AG04450 (cell line): ENCODE results near the gene TTLL13. TPM values are rescaled to one million over a fixed set of nuclear protein-coding genes. Genes with fewer than 3 reads are reported as not detected.
A peak's percentile ranks its signal among the peaks of the same experiment; 100 is the strongest.

ENCODE experiments used
- CTCF ChIA-PET: fragments of 300-600, 350-600 bp; formaldehyde crosslinking; extraction: SDS; loops from one replicate; lab custom pipeline; 2022; ENCODE audit warnings: antibody characterized with exemption, inconsistent platforms; lab: Charles Lee
- POLR2A ChIA-PET: fragments of 350-600 bp; formaldehyde crosslinking; extraction: SDS; loops from one replicate; lab custom pipeline; 2021; ENCODE audit warnings: antibody characterized with exemption, inconsistent platforms; lab: Yijun Ruan, JAX
- DNase-seq: peaks from one replicate; pipeline ENCODE4 v3.0.0-alpha.2; 2011; ENCODE audit warnings: low read depth, low spot score
- H3K27ac ChIP-seq: one replicate; pipeline ENCODE4 v1.5.1; 2012; ENCODE audit warnings: low read depth, low read length, control low read depth
- H3K27me3 ChIP-seq: one replicate; pipeline ENCODE4 v1.6.0; 2012; ENCODE audit warnings: low read length; ENCODE audit not compliant: control insufficient read depth, insufficient read depth
- H3K4me3 ChIP-seq: 2 replicates; pipeline ENCODE4 v1.5.1; 2011; ENCODE audit warnings: mild to moderate bottlenecking, low read depth, low read length, control low read depth
- H3K9me3 ChIP-seq: 2 replicates; pipeline ENCODE4 v1.5.1; 2012; ENCODE audit warnings: low read length; ENCODE audit not compliant: control insufficient read depth, insufficient read depth
- polyA plus RNA-seq: library from polyadenylated mRNA; depleted of rRNA; stranded (reverse); fragments of >200 nt; gene quantifications from 2 replicates; pipeline ENCODE4 v1.2.3, GENCODE V29; 2011
- TF ChIP-seq, protein P1 (sequence below): IDR thresholded peaks from 2 replicates; pipeline ENCODE4 v1.5.1; 2011; ENCODE audit warnings: low read depth, low read length, control low read depth, inconsistent platforms

Gene TTLL13
- polyA plus RNA-seq, 1 experiment, result 0.04 TPM

DNA sequence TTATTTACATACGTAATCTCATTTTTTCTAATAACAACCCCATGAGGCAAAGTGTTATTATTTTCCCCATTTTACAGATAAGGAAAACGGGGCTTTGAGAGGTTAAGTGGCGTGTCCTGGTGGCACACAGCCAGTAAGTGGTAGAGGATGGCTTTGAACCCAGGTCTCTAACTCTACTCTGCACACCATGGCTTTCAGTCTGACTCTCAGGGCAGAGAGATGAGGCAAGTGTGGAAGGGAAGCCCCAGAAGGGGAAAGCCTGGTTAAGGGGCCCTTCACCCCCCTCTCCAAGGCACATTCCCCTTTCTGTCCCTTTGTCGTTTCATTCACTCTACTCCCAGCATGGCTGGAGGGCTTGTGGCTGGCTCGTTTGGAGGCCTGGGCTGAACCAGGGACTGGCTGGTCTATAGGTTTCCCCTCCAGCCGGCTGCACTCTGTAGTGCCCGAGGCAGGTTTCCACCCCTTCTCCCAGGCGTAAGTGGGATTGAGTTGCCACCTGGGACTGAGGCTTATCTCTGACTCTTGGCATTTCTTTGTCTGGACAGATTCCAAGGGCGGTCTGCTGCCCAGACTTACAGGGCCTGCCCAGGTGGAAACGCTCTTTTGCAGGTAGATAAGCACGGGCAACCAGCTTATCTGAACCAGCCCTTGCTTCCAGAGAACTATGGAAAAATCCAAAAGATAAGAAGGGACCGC lies 36.1 kb upstream of the TTLL13 start:
- POLR2A ChIA-PET, result no interaction called here
- no peaks in the 10 kb centered on the region for H3K9me3 ChIP-seq
- TF ChIP-seq, protein P1, sequence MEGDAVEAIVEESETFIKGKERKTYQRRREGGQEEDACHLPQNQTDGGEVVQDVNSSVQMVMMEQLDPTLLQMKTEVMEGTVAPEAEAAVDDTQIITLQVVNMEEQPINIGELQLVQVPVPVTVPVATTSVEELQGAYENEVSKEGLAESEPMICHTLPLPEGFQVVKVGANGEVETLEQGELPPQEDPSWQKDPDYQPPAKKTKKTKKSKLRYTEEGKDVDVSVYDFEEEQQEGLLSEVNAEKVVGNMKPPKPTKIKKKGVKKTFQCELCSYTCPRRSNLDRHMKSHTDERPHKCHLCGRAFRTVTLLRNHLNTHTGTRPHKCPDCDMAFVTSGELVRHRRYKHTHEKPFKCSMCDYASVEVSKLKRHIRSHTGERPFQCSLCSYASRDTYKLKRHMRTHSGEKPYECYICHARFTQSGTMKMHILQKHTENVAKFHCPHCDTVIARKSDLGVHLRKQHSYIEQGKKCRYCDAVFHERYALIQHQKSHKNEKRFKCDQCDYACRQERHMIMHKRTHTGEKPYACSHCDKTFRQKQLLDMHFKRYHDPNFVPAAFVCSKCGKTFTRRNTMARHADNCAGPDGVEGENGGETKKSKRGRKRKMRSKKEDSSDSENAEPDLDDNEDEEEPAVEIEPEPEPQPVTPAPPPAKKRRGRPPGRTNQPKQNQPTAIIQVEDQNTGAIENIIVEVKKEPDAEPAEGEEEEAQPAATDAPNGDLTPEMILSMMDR, result no peak
- no peak overlapping the region for H3K27ac ChIP-seq
- no peak overlapping the region for H3K4me3 ChIP-seq
- H3K27me3 ChIP-seq, result no peaks in the 10 kb centered on the region
- DNase-seq, result no peak
- CTCF ChIA-PET, result interaction anchor here (0.7 to 1.8 kb wide), 2 partner anchors 8 to 315 kb away, joined by 4 to 6 read pairs; no protein-coding TSS in a partner anchor

DNA sequence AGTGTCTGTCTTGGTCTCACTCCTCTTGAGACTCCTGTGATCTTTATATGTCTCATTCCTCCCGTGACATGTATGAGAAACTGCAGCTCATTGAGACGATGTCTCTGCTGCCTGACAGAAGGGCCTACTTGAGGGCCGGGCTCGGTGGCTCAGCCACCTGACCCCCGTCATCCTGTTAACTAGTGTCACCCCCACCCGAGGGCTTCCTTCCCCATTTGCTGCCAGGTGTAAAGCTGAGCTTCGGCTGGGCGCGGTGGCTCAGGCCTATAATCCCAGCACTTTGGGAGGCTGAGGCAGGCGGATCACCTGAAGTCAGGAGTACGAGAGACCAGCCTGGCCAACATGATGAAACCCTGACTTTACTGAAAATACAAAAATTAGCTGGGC lies 35.5 kb upstream of the TTLL13 start:
- no peak overlapping the region for H3K27ac ChIP-seq
- no peaks in the 10 kb centered on the region for H3K9me3 ChIP-seq
- DNase-seq, result no peak
- ChIA-PET POLR2A (no interaction called here), CTCF (interaction anchor here (0.7 kb wide), 2 partner anchors 17 to 315 kb away, joined by 4 read pairs; no protein-coding TSS in a partner anchor)
- TF ChIP-seq, protein P1, result no peak
- H3K4me3 ChIP-seq, result no peak overlapping the region
- no peaks in the 10 kb centered on the region for H3K27me3 ChIP-seq

DNA sequence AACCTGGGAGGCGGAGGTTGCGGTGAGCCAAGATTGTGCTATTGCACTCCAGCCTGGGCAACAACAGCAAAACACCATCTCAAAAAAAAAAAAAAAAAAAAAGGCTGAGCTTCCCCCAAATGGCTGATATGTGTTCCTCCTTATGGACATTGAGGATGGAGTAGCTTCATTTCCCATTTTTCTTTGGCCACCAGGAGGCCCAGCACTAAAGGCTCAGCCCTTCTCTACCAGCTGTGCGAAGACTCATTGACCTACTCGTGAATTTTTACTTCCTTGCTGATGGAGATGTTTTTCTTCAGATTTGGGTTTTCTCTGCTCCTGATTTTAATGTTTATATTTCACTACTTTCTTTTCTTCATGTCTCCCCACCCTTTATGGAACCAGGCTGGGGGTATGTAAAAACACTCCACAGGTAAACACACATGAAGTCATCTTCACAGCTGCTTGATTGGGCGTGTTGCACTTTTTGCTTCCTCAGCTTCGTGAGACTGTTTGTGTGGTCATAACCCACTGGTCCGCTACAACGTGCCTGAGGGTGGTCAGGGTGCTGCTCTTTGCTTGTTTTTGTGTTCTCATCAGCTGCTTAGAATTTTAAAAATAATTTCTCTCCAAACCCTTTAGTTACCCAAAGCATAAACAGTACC lies 34.7 kb upstream of the TTLL13 start:
- H3K9me3 ChIP-seq, result no peaks in the 10 kb centered on the region; the same call in 1 of the 2 replicates
- no peak overlapping the region for H3K4me3 ChIP-seq
- POLR2A ChIA-PET, result interaction anchor here (0.6 to 1.0 kb wide), 5 partner anchors 13 to 320 kb away, joined by 3 to 7 read pairs (median 3); partner anchors contain the start of gene SEMA4B
- no peaks in the 10 kb centered on the region for H3K27me3 ChIP-seq
- CTCF ChIA-PET, result interaction anchor here (0.6 to 1.6 kb wide), 9 partner anchors 10 to 575 kb away, joined by 3 to 5 read pairs (median 3); partner anchors contain the start of genes CIB1 and GDPGP1
- no peak overlapping the region for H3K27ac ChIP-seq
- TF ChIP-seq, protein P1, result peak; percentile 53
- DNase-seq, result no peak

DNA sequence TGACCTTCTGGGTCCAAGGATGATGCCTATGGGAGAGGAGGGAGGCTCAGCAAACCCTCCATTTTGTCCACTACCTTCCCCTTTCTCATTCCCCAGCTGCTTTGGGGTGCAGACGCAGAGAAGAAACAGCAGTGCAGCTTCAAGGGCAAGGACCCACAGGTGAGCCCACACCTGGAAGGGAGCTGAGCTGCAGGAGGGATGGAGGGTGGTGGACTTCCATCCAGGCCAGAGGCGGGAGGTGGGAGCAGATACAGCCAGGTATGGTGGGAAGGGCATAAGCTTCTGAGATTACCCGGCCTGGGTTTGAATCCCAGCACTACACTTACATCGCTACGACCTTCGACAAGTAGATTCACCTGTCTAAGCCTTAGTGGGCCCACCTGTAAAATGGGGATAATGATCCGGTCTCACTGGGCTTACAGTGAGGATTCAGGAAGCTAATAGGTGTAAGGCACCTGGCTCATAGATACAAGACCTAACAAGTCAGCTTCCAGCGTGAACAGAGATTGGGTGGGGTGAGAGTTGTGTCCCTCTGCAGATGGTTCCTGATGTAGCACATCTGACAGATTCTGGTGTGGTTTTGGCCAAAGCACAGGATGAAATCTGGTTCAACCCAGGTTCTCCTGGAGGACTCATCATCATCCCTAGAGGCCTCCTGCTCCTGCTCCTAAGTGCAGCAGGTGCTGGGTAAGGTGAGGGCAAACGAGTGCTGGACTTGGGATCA lies 31.5 kb upstream of the TTLL13 start:
- TF ChIP-seq, protein P1, result no peak
- ChIA-PET CTCF (interaction anchor here (1.4 kb wide), 1 partner anchor 14 kb away, joined by 6 read pairs; no protein-coding TSS in a partner anchor), POLR2A (interaction anchor here (1.2 kb wide), 1 partner anchor 76 kb away, joined by 3 read pairs; no protein-coding TSS in a partner anchor)
- no peak overlapping the region for H3K27ac ChIP-seq
- H3K27me3 ChIP-seq, result no peaks in the 10 kb centered on the region
- DNase-seq, result no peak
- no peak overlapping the region for H3K4me3 ChIP-seq
- no peaks in the 10 kb centered on the region; the same call in 1 of the 2 replicates for H3K9me3 ChIP-seq
